GM12801 (cell line): ENCODE results near the gene HOXC13.

Experiments used
- CTCF ChIP-seq: IDR thresholded peaks from one replicate; pipeline ENCODE4 v1.5.1; 2011; ENCODE audit warnings: control low read depth; ENCODE audit not compliant: insufficient read length; ENCODE audit errors: extremely low read depth

Gene HOXC13

DNA sequence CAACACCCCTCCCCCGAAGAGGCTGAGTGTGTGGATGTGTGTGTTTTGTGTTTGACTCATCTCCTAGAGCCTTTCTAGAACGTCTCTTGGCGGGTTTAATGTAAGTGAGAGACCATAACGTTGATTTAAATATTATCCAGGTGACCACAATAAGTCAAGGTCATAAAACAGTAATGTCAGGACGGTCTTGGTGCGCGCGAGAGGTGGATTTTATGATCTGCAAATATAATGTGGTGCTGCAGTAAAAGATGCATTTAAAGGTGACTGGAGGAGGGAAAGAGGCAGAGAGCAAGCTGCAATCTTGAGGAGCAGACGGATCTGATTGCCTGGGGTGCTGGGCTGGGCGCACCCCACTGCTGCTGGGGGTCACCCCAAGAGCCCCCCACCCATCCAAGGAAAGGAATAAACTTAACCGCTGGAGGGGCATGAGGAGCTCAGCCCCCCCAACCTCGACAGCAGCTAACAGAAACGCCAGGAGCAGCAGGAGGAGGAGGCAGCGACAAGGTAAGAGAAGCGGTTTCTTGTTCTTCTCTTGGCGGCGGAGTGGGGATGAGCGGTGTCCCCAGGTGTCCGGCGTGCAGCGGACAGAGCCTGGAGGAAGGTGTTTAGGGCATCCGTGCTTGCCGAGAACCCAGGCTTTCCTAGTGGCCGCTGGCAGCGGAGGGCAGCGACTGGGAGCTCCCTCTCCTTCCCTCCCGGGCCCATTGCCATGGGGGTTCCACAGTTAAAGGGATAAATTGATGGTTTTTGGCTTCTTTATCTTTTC is 51.9 kb downstream of the HOXC13 start:
- TF ChIP-seq CTCF = no peak

DNA sequence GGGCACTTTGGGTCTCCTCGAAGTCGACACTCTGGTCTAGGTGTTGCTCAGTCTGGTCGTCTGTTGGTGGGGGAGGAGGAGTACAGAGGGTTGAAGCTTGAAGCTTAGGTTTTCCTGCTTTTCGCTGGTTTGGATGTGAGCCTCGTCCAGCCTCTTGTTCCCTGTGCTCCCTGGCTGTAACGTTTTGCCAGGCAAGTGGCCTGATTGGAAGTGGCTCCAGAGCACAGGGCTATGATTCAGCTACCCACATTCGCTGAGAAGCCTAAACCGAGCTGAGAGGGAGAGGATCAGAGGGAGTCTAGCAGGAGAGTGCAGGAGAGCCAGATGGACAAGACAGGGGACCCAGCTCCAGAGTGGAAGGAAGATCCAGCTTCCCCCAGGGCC is 52.4 kb downstream of the HOXC13 start:
- no peak for TF ChIP-seq CTCF

GRCh38 chr12:53992377-53992889 is 53.8 kb downstream of the HOXC13 start:
- TF ChIP-seq CTCF = no peak

GRCh38 chr12:53993162-53994008 is 54.8 kb downstream of the HOXC13 start:
- TF ChIP-seq CTCF = no peak

GRCh38 chr12:53994009-53994263 is 55.3 kb downstream of the HOXC13 start:
- no peak for TF ChIP-seq CTCF

DNA sequence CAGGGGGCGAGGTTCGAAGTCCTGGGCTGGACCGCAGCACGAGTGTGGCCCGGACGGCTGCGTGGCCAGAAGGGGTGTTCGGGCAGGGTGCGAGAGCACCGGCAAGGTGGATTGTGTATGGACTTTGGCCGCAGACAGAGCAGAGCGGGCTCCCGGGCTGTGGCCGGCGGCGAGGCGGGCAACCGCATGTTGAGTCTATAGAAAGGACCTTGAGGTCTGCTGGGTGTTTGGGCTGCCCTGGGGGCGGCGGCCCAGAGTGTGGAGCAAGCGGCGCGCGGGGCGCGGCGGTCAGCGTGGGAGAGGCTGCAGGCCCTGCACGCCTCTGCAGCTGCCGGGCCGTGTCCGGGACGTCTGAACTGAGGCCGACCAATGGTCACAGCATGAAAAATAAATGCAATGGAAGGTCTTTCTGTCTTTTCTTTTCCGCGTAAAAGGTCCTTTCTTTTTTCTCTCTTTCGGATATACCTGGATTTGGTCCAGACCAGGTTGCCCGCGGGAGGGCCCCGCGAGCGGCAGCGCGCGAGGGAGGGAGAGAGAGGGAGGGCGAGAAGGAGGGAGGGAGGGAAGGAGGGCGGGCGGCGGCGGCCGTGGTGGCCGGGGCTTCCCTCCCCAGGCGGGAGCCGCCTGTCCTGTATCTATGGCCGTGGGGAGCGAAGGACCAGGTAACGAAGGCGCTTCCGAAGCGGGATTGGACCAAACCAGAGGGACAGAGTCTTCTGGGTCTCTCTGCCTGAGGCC is 55.8 kb downstream of the HOXC13 start:
- no peak for TF ChIP-seq CTCF

GRCh38 chr12:53995002-53995377 is 56.4 kb downstream of the HOXC13 start:
- no peak for TF ChIP-seq CTCF
